ENCODE results near the gene A3GALT2.

DNA sequence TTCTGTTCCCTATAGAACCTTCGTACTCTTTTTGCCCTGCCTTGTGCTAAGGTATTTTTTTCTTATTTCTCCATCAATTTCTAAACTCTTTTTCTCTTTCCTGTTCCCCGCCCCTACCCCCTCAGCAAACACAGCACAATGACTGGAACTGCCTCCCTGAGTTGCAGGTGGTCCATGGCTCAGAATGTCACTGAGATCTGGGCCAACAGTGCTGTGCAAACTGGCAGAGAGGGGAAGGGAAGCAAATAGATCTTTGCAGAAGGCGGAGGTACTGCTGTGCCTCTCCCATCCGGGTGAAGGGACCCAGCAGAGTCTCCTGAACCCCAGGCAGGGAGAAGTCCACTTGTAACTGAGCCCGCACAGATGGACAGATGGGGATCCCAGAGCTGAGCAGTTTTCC lies 32.6 kb upstream of the A3GALT2 start:
- TF ChIP-seq, protein P1, sequence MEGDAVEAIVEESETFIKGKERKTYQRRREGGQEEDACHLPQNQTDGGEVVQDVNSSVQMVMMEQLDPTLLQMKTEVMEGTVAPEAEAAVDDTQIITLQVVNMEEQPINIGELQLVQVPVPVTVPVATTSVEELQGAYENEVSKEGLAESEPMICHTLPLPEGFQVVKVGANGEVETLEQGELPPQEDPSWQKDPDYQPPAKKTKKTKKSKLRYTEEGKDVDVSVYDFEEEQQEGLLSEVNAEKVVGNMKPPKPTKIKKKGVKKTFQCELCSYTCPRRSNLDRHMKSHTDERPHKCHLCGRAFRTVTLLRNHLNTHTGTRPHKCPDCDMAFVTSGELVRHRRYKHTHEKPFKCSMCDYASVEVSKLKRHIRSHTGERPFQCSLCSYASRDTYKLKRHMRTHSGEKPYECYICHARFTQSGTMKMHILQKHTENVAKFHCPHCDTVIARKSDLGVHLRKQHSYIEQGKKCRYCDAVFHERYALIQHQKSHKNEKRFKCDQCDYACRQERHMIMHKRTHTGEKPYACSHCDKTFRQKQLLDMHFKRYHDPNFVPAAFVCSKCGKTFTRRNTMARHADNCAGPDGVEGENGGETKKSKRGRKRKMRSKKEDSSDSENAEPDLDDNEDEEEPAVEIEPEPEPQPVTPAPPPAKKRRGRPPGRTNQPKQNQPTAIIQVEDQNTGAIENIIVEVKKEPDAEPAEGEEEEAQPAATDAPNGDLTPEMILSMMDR (IDR thresholded peaks at IDR 0.05) = no peak
- TF ChIP-seq TEAD4 (CRISPR knock-in tag; IDR thresholded peaks at IDR 0.05) (no peak), SP1 (CRISPR knock-in tag; conservative IDR thresholded peaks at IDR 0.05) (no peak), JUN (CRISPR knock-in tag; IDR thresholded peaks at IDR 0.05) (no peak), NFE2L1 (CRISPR knock-in tag; IDR thresholded peaks at IDR 0.05) (no peak), CREM (CRISPR knock-in tag; IDR thresholded peaks at IDR 0.05) (no peak)
- TF ChIP-seq, protein P2, sequence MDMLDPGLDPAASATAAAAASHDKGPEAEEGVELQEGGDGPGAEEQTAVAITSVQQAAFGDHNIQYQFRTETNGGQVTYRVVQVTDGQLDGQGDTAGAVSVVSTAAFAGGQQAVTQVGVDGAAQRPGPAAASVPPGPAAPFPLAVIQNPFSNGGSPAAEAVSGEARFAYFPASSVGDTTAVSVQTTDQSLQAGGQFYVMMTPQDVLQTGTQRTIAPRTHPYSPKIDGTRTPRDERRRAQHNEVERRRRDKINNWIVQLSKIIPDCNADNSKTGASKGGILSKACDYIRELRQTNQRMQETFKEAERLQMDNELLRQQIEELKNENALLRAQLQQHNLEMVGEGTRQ (CRISPR knock-in tag; IDR thresholded peaks at IDR 0.05) = no peak
- TF ChIP-seq, protein P3, sequence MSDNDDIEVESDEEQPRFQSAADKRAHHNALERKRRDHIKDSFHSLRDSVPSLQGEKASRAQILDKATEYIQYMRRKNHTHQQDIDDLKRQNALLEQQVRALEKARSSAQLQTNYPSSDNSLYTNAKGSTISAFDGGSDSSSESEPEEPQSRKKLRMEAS (CRISPR knock-in tag; IDR thresholded peaks at IDR 0.05) = no peak
- TF ChIP-seq, protein P4, sequence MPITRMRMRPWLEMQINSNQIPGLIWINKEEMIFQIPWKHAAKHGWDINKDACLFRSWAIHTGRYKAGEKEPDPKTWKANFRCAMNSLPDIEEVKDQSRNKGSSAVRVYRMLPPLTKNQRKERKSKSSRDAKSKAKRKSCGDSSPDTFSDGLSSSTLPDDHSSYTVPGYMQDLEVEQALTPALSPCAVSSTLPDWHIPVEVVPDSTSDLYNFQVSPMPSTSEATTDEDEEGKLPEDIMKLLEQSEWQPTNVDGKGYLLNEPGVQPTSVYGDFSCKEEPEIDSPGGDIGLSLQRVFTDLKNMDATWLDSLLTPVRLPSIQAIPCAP (CRISPR knock-in tag; IDR thresholded peaks at IDR 0.05) = no peak

Data from WTC11 (cell line).